HG03045 (cell line): Measurements from ENCODE around the gene BICC1.
"Not testable (repeated sequence)": the region's sequence is repeated elsewhere in the genome, so short reads cannot be mapped to it uniquely, and the experiment has no call there.

Experiments
- ATAC-seq: cut with Tn5 transposase; IDR thresholded peaks from one replicate; pipeline ENCODE4 v1.9.1; 2021; ENCODE audit warnings: mild to moderate bottlenecking, moderate library complexity; ENCODE audit not compliant: unreplicated experiment

BICC1 gene

DNA sequence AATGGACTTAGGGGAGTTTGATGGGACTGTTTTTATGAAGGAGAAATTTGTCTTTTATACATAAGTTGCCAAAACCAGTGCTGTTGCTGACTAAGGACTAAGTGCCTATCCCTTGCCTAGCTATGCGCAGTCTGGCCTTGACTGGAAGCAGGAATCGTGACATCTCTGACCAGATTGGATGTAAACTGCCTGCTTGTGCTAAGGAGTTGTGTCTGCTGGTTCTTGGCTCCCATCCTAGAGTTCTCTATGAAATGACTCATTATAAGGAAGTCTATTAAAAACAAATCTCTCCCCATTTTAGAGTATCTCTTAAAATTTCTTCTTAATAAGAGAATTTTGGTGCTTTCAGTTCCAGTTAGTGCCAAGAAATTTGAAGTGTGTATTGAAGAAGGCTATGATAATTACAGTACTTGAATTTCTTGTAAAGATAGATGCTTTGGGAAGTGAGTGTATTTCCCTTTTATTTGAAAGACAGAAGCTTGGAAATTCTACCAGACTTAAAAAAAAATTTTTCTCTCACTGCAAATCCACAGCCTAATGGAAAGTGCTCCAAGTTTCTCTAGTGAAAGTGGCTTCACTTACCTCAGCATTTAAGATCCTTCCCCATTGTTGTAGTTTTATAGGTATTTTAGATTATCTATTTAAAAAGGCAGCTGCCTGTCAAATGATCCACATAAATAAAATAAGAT lies 77.6 kb downstream of the BICC1 start:
- no peak for ATAC-seq

DNA sequence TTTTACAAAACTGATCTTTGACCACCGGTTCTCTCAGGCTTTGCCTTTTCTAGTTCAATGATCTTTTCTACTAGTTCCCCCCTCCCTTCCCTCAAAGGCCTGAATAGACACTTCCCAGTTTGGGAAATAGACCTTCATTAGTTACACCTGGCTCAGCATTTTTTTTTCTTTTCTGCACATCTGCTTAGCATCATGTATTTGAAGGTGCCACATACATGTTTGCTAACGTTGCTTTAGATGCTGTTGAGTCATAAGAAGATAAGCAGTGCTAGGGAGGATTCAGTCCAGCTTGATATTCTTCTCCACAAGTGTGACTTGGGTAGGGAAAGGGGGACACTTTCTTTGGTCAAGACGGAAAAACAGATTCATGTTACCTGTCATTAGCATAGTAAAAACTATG lies 78.3 kb downstream of the BICC1 start:
- no peak for ATAC-seq

DNA sequence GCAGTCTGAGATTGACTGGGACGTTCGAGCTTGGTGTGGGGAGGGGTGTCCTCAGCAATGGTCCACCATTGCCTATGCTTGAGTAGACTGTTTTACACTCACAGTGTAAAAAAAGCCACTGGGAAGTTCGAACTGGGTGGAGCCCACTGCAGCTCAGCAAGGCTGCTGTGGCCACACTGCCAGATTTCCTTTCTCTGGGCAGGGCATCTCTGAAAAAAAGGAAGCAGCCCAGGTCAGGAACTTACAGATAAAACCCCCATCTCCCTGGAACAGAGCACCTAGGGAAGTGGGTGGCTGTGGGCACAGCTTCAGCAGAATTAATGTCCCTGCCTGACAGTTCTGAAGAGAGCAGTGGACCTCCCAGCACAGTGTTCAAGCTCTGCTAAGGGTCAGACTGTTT lies 80.3 kb downstream of the BICC1 start:
- no peak for ATAC-seq

DNA sequence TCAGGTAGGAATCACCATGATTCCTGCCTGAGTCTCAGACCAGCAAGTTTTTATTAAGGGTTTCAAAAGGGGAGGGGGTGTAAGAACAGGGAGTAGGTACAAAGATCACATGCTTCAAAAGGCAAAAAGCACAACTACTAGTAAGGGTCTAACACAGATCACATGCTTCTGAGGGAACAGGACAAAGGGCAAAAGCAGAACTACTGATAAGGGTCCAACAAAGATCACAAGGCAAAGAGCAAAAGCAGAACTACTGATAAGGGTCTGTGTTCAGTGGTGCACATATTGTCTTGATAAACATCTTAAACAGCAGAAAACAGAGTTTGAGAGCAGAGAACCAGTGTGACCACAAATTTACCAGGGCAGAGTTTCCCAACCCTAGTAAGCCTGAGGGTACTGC lies 84.5 kb downstream of the BICC1 start:
- not testable (repeated sequence) for ATAC-seq

DNA sequence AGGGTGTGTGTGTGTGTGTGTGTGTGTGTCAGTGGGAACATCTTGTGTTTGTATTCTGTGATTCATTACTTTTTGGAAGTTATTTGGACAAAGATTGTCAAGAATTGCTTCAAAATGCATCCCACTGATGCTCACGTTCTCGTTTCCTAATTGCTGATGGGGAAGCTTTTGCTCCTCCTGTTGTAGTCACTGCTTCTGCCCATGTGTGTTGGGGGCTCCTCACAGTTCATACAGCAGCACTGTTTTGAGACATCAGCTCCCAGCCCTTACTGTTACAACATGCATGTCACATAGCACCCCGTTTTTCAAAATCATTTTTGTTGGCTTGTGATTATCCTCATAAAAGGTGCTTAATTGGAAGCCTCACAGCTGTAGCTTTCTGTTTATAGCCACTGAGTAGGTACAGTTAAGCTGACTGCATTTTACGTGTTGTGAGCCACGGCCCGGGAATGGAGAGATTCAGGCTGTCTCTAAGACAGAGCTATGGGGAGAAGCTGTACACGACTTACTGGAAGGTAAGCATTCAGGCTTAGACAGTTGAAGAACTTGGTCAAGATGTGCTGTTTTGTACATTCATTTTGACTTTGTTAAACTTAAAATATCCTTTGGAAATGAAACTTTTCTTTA lies 87.4 kb downstream of the BICC1 start:
- no peak for ATAC-seq

DNA sequence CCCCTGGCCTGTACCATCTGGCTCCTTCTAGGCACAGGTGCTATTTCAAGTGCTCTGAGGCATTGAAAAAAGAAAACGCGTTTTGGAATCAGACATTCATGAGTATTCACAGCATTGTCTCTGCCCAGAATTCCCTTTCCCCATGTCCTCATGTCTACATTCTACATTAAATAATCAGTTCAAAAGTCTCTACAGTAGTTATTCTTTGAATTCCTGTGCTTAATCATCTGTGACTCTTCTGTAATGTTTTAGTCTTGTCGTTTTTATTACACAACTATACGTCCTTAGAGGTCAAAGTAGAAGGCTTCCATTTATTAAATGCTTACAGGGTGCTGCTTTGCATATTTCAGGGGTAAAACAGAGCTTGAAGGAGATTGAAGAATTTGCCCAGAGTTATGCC lies 95.7 kb downstream of the BICC1 start:
- no peak for ATAC-seq

DNA sequence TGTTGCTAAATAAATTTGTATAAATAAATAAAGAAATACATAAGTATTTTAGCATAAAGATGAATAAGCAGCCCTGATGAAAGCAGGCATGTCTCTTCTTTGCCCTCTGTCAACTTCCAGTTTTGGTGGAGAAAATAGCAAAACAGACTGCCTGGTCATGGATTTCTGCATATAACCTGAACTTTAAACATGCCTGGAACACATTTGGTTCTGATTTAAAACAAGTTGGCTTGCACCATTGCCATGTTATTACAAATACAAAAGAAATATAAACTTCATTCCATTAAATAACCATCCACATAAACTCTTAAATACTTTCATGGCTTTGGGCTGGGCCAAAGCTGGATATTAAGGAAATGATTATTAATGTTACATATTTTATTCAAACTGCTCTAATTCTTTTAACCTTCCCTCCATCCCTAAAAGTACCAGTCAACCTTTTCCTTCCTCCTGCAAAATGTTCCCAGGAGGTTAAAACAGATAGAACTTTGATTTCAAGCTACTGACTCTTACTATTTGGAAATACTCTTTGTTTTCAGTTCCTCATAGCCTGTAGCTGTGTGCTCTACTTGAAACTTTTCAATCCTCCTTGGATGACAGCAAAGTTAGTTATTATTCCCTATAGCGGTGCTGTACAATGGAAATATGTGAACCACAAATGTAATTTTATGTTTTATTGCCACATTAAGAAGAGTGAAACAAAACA lies 96.3 kb downstream of the BICC1 start:
- ATAC-seq: no peak

DNA sequence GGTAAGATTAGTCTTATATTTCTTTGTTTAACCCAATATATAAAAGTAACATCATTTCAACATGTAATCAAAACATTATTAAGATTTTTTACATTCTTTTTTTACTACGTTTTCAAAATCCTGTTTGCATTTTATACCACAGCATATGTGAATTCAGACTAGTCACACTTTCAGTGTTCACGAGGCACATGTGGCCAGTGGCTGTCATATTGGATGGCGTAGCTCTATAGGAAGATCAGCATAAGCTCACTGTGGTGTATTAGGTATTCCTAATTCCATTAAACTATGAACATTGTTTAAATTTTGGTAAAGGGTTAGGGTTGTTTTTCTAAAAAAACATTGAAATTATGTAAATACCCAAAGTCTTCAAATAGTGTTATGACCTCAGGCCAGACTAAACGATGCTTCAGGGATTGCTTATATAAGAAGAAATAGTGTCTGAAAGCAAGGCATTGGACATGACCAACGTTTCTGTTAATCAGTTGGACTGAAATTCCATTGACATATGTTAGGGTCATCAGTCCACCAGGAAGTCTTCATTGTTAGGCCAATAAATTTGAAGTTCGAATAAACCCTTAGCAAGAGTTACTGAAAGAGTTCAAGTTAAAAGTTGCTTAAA lies 97.0 kb downstream of the BICC1 start:
- no peak for ATAC-seq

DNA sequence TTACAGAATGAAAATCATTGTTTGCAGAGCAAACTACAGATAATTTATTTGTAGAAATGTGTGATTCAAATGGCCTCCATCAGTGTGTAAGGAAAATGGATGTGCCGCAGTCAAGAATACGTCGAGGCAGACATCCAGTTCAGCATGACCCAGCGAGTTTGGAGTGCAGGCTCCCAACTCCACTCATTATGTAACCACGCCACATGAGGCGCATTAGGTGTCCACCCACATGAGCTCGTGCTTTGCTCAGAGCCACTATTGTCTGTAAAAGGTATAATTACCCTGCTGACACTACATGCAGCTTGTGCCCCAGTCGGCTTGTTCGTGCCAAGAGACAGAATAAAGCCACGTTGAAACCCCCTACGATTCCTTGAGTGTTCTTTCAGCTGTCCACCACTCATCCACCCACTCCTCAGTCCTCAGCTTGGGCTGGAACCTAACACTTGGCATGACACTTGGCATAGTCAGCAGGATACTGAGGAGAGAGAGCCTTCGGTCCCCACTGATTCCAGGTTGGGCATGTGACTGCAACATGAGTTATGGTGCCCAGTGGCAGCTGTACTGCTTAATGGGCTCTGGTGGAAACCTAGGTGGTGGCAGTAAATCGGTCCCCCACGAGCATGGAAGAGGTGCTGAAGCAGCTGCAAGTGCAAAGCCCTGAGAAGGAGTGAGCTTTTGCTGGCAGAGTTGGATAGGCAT lies 102.7 kb downstream of the BICC1 start:
- no peak for ATAC-seq

DNA sequence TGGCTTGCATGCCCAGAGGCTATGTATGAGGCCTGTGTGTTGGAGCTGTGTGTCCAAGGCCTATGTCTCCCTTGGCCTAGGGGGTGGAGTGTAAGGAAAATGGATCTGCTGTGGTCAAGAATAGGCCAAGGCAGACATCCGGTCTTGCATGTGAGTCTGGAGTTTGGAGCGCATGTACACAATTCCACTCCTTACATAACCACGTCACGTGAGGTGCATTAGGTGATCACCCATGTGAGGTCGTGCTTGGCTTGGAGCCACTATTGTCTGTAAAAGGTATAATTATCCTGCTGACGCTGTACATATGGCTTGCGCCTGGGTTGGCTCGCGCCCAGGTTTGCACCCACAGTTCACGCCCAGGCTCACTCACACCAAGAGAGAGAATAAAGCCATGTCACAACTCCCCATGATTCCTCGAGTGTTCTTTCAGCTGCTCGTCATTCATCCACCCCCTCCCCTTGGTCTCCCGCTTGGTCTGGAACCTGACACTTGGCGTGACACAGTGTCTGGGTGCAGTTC lies 105.5 kb downstream of the BICC1 start:
- ATAC-seq: no peak

DNA sequence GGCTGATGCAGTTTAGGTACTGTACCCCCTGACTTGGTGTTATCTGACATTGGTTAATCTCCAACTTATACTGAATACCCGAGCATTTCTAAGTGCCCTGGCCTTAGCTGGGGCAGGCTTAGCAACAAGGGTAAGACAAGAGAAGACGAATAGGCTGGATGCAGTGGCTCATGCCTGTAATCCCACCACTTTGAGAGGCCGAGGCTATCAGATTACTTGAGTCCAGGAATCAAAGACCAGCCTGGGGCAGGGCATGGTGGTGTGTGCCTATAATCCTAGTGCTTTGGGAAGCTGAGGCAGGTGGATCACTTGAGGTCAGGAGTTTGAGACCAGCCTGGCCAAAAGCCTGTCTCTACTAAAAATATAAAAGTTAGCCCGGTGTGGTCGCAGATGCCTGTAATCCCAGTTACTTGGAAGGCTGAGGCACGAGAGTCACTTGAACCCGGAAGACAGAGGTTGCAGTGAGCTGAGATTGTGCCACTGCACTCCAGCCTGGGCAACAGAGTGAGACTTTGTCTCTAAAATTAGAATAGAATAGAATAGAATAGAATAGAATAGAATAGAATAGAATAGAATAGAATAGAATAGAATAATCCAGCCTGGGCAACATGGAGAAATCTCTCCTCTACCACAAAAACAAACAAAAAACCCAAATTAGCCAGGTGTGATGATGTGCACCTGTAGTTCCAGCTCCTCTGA lies 108.9 kb downstream of the BICC1 start:
- ATAC-seq: no peak

DNA sequence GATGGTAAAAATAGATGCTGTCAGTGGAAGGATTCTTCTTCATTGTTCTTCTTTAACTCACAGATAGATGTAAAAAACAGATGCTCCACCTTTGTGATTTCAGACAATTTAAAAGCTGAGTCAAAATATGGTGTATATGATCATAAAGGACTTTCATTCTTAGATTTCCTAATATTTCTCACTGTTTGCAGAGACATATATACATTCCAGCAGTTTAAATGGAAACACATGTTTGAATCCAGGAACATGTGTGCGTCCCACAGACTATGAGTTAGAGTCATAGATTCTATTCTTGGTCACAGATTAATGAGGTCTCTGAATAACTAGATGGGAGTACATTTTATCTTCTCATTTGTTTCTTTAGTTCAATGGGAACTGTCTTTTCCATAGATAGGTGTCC lies 109.6 kb downstream of the BICC1 start:
- no peak for ATAC-seq

DNA sequence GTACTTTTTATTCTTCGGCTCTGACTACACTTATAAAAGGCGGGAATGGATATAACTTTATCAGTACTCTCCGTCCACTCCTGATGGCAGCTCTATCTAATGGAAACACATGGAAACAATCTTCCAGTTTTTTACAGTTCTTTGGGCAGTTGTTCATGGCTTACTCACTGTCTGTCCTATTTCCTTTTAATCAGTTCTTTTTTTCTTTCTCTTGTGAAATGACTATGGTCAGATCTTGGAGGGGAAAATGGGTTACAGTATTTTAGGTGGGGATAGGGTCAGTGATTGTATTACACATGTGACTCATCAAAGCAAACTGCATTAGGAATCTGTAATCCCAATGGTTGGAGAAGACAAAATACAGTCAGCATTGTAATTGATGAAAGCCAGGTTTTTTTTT lies 112.4 kb downstream of the BICC1 start:
- ATAC-seq: no peak

DNA sequence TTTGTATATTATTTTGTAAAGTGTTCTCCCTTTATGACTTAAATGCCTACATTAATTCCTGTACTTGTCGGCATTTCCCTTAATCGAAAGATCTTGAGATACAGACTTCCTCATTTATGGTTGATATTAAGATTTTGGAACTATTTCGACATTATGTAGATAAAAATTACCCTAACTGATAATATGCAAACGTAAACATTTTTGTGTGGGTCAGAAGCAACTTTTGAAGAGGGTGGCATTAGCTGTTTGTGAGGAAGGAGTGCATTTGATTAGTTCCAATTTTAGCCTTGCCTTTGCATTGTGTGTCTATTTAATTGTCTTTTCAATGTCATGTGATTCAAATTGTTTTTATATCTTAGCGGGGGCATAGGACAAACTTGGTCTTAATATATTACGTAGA lies 114.7 kb downstream of the BICC1 start:
- ATAC-seq: no peak

DNA sequence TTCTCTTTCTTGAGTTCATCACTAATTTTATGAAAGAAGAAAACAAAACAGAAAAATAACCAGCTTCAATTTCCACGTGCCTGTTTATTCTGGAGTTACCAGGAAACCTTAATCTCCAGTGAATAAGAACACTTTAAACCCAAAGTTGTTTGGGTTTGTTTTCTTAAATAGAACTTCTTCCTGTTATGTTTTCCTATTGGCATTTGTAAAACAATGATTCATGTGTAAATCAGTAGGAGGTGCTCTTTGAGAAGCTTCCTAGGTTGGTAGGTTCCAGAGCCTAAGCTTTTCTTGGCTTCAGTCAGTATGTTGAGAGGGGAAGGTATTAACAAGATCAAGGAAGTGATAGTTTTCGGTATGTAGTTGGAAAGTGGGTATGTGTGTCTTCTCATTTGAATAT lies 119.0 kb downstream of the BICC1 start:
- ATAC-seq: no peak

DNA sequence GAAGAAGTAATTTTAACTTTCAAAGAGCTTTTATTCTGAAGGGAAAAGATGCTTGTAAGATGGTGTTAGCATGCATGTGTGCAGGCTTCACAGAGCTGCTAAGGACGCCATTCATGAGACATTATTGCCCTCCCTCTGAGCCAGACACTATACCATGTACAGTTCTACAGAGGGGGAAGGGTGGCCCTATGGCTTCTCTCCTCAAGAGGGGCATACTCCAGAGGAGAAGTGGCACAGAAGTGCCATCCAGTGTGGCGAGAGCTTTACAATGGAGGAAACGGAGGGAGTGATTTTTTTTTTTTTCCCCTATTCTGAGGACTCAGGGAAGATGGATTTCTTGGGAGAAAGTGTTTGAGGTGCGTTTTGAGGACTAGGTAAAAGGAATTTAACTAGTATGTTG lies 119.5 kb downstream of the BICC1 start:
- ATAC-seq: no peak

DNA sequence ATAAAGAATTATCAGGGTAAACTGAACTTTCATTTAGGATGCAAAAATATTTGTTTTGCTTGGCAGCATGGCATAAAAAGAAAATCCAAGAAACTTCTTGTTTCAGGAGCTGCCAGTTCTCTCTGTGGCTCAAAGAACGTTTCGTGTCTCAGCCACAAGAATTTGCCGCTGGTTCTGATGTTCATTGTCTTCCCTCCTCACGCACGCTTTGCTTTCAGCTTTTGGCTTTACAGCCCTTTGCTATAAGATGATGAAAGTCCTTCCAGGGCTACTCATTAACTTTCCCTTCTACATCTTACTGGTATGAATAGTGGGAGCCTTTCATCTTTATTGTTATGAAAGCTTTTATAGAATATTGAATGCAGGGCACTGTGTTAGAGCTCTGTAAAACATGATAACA lies 124.7 kb downstream of the BICC1 start:
- ATAC-seq: no peak

DNA sequence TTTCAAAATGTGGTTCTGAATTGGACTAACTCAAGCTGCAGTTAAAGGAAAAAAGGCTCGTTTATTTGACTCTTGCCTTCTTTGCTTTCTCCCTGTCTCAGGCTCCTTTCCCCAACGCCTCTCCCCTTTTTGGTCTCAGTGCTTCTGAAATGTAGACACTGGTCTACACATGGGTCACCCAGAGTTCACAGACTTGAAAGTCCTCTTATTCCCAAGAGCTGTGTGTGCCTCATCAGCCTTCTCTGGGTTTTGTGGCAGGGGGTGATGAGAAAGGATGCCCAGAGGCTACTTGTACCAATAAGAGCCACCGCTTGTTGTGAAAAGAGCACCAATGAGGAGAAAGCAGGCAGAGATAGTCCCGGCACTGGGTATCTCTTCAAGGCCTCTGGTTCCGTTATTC lies 125.7 kb downstream of the BICC1 start:
- ATAC-seq: no peak

DNA sequence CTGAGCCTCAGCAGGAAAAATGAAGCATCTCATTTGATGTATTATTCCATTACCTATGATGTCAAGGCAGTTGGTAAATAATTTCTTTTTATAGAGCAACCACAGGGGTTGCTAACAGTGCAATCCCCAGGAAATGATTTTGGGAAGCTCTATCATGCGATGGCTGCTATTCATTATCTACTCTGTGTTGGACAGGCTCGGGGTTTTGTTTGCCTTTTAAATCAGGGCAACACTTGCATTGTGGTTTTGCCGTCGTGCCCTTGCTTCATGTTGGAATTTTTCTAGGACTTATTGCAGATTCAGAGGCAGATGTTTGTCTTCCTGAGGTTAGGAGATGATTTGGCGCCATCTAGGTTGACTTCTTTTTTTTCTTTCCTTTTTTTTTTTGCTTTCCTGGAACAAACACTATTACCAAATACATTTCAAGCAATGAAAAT lies 128.4 kb downstream of the BICC1 start:
- ATAC-seq: no peak

DNA sequence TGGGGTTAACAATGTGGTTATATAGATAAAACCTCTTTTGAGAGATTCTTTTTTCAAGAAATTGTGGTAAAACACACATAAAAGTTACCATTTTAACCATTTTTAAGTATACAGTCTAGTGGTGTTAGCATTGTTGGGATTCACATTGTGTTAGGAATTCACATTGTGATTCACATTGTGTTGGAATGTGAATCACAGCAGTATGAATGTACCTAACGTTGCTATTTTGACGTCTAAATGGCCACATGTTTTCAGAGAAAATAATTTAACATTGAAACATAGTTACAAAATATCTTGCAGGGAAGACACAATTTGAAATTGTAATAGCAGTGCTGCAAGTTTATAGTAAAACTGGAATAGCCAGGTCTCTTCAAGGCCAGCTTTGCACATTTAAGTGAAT lies 129.0 kb downstream of the BICC1 start:
- no peak for ATAC-seq
